Measurements from ENCODE around the gene NR2F2.

Gene NR2F2

GRCh38 chr15:96350934-96351724 lies 20.6 kb downstream of the NR2F2 start:
- in situ Hi-C loops (cut with MboI; ENCODE audit: low sequenced_read_pairs): no loop called here

- in situ Hi-C loops (cut with MboI; ENCODE audit: low sequenced_read_pairs): no loop called here
These were observed 21.5 kb downstream of the NR2F2 start for GRCh38 chr15:96351761-96352603.

GRCh38 chr15:96352604-96353405 lies 22.3 kb downstream of the NR2F2 start:
- in situ Hi-C loops (cut with MboI; ENCODE audit: low sequenced_read_pairs): no loop called here

- in situ Hi-C loops (cut with MboI; ENCODE audit: low sequenced_read_pairs): no loop called here
These were observed 23.0 kb downstream of the NR2F2 start for GRCh38 chr15:96353416-96353929.

GRCh38 chr15:96353930-96354730 lies 23.6 kb downstream of the NR2F2 start:
- in situ Hi-C loops (cut with MboI; ENCODE audit: low sequenced_read_pairs): no loop called here

GRCh38 chr15:96354731-96355567 lies 24.4 kb downstream of the NR2F2 start:
- in situ Hi-C loops (cut with MboI; ENCODE audit: low sequenced_read_pairs): no loop called here

- in situ Hi-C loops (cut with MboI; ENCODE audit: low sequenced_read_pairs): no loop called here
These were observed 25.2 kb downstream of the NR2F2 start for GRCh38 chr15:96355568-96356187.

- in situ Hi-C loops (cut with MboI; ENCODE audit: low sequenced_read_pairs): no loop called here
These were observed 26.3 kb downstream of the NR2F2 start for GRCh38 chr15:96356494-96357455.

GRCh38 chr15:96358001-96358801 lies 27.7 kb downstream of the NR2F2 start:
- in situ Hi-C loops (cut with MboI; ENCODE audit: low sequenced_read_pairs): no loop called here

- in situ Hi-C loops (cut with MboI; ENCODE audit: low sequenced_read_pairs): no loop called here
These were observed 28.5 kb downstream of the NR2F2 start for GRCh38 chr15:96358821-96359615.

- in situ Hi-C loops (cut with MboI; ENCODE audit: low sequenced_read_pairs): no loop called here
These were observed 29.4 kb downstream of the NR2F2 start for GRCh38 chr15:96359616-96360521.

GRCh38 chr15:96360581-96361308 lies 30.2 kb downstream of the NR2F2 start:
- in situ Hi-C loops (cut with MboI; ENCODE audit: low sequenced_read_pairs): no loop called here

- in situ Hi-C loops (cut with MboI; ENCODE audit: low sequenced_read_pairs): no loop called here
These were observed 31.0 kb downstream of the NR2F2 start for GRCh38 chr15:96361309-96362010.

Measured in HL-60/S4 (cell line).